Vagina (tissue), 2 donors: ENCODE results near the gene MBD1.

Experiments
- CTCF ChIP-seq, 3 experiments: fragments of 450-650 bp in 2 of 3; fragments of 200-600 bp in 1 of 3; sonication (generic) in 1 of 3; IDR thresholded peaks; one replicate each; pipeline ENCODE4 v1.5.1; 2017 to 2019; ENCODE audit warnings: antibody characterized with exemption in 3 of 3, mild to moderate bottlenecking in 2 of 3, moderate library complexity in 2 of 3
- POLR2A ChIP-seq, 2 donors: fragments of 450-650 bp; IDR thresholded peaks; one replicate each; pipeline ENCODE4 v1.6.1; 2017; ENCODE audit warnings: antibody characterized with exemption in 2 of 2, mild to moderate bottlenecking in 2 of 2, moderate library complexity in 2 of 2
- POLR2AphosphoS5 ChIP-seq, 2 donors: sonication (generic); formaldehyde crosslinking; IDR thresholded peaks; one replicate each; pipeline ENCODE4 v1.9.0; 2017; ENCODE audit warnings: antibody characterized with exemption in 2 of 2, mild to moderate bottlenecking in 2 of 2, low read depth in 1 of 2; ENCODE audit not compliant: insufficient read depth in 1 of 2

DNA sequence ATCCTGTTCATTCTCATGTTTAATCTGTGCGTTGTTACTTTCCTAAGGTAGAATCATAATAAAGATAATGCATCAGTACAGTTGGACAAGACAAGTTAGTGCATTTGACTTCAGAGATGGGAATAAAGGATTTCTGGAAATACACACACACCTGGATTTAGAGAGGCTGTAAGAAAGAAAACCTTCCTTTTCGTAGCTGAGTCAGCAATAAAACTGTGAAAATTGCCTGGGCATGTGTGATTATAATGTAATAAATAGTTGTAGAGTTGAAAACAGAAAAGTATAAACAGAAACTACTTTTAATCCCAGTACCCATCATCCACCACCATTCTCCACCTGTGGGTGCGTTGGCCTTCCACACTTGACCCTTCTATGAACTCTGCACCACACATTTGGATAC is 30.4 kb downstream of the MBD1 start:
- TF ChIP-seq CTCF (IDR thresholded peaks at IDR 0.05) (no peak), POLR2A (IDR thresholded peaks at IDR 0.05) (no peak), POLR2AphosphoS5 (IDR thresholded peaks at IDR 0.05; ENCODE audit: insufficient read depth in 1 of 2, low read depth in 1 of 2) (no peak)
